ENCODE results near the gene RAPGEF1.
"Not testable (repeated sequence)": the region's sequence is repeated elsewhere in the genome, so short reads cannot be mapped to it uniquely, and the experiment has no call there.

Gene RAPGEF1

GRCh38 chr9:131683094-131683493, 56.8 kb downstream of the RAPGEF1 start:
- not testable (repeated sequence) for DNase-seq

GRCh38 chr9:131682261-131682660, 57.6 kb downstream of the RAPGEF1 start:
- DNase-seq: no peak

DNA sequence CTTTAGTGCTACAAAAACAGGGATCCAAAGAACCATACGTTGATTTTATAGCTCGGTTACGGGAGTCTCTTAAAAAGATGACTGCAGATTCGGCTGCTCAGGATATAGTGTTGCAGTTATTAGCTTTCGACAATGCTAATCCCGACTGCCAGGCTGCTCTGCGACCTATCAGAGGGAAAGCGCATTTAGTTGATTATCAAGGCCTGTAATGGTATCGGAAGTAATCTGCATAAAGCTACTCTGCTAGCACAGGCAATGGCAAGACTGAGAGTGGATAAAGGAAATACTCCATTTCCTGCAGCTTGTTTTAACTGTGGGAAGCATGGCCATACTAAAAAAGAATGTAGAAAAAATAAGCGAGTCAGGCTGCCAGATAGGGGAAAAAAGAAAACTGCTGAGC, 58.0 kb downstream of the RAPGEF1 start:
- not testable (repeated sequence) for DNase-seq

- DNase-seq: not testable (repeated sequence)
Measured at GRCh38 chr9:131681108-131681507, 58.8 kb downstream of the RAPGEF1 start.

DNA sequence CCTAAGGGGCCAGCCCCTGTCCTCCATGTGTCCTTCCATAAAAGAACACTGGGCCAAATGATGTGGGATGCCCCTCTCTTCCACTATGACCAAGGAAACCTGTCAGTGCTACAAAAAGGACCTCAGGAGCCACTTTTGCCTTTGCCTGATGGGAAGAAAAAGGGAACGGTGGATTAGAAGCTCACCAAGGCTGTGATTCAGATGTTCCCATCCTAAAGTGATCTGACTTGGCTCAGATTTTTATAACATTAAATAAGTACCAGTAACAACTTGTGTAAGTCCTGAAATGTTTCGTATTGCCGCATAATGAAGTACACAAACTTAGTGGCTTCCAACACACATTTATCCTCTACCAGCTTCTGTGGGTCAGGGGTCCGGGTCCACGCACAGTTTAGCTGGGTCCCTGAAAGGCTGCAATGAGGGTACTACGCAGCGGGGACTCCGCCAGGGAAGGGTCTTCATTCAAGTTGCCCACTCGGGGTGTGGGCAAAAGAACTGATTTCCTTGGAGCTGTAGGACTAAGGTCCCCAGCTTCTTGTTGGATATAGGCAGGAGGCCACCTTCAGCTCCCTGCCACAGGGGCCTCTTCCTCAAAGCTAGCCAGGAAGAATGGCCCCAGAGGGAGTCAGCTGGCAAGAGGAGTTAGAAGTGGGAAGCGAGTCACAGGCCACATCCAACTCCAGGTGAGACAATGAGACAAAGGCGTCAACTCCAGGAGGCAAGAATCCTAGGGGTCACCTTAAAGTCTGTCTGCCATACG, 60.4 kb downstream of the RAPGEF1 start:
- no peak for DNase-seq

DNA sequence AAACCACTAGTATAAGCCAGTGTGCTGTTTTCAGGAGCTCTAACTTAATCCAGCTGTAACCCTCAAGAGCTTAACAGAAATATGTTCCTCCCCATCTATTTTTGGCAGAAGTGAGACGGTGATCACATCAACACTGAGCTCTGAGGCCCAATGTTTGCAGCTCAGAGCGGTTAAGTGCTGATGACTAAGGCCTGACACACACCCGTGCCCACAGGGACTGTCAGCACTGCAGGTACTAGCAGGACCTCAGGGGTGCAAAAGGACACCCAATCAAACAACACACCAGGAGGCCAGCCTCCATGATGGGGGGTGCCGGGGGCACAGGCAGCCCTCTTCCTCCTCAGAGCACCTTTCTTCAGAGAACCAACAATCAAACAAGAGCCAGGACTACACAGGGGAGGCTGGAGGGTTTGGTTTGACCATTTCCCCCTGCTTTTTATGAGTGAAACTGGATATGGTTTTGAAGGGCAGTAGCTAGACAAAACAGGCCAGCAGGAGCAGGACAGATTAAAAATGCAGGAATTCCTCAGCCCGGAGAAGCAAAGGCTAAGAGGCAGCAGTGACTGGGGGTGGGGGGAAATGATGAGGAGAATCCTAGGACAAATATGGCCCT, 61.3 kb downstream of the RAPGEF1 start:
- no peak for DNase-seq

DNA sequence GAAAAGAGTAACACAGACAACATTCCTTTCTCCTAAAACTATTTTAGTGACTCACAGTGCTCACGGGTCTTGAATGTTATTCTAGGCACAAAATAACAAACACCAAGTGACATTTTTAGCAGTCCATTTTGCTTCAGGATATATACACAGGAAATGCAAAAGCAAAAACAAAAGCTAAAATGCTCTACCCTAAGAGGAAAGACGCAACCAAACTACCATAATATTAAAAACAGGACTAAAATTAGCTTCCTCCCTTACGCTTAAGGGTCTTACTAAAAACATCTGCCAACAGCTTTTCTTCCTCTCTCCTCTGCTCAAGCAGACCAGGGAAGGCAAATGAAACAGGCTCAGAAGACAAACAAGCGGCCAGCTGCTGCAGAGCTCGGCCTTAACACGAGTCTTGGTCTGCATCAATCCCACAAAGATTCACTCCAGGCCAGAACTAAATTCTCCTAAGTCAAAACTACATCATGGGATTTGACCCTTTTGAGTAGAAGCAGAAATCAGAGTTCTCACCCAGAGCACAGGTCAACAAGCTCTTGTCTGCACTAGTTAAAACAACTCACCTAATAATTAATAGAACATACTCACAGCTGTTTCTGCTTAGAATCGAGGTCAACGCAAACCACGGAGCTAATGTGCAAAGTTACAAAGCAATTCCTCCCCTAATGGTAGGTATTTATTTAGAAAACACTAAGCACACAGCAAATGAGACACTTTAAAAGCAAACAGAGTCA, 62.3 kb downstream of the RAPGEF1 start:
- DNase-seq: no peak

- DNase-seq: no peak
Measured at GRCh38 chr9:131677049-131677443, 62.8 kb downstream of the RAPGEF1 start.

DNA sequence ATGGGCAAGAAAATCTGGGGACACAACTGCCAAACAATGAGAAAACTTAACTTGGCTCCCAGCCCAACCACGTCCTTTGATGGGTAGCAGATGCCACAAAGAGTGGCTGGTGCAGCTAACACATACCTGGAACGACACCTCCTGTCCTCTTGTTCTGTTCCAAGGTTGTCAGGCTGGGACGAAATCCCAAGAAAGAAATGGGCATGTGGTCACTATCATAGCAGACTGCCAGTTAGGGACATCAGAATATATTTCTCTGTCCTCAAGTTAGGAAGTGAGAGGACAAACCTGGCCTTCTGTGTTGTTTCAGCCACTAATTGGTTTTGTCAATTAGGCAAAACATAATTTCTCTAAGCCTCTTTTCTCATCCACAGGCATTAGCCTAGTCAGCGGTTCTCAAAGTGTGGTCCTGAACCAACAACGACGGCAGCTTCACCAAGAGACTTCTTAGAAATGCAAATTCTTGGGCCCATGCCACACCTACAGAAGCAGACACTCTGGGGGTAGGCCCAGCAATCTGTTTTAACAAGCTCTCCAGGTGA, 63.4 kb downstream of the RAPGEF1 start:
- peak; percentile 26 for DNase-seq

- no peak for DNase-seq
Measured at GRCh38 chr9:131675437-131676022, 64.3 kb downstream of the RAPGEF1 start.

DNA sequence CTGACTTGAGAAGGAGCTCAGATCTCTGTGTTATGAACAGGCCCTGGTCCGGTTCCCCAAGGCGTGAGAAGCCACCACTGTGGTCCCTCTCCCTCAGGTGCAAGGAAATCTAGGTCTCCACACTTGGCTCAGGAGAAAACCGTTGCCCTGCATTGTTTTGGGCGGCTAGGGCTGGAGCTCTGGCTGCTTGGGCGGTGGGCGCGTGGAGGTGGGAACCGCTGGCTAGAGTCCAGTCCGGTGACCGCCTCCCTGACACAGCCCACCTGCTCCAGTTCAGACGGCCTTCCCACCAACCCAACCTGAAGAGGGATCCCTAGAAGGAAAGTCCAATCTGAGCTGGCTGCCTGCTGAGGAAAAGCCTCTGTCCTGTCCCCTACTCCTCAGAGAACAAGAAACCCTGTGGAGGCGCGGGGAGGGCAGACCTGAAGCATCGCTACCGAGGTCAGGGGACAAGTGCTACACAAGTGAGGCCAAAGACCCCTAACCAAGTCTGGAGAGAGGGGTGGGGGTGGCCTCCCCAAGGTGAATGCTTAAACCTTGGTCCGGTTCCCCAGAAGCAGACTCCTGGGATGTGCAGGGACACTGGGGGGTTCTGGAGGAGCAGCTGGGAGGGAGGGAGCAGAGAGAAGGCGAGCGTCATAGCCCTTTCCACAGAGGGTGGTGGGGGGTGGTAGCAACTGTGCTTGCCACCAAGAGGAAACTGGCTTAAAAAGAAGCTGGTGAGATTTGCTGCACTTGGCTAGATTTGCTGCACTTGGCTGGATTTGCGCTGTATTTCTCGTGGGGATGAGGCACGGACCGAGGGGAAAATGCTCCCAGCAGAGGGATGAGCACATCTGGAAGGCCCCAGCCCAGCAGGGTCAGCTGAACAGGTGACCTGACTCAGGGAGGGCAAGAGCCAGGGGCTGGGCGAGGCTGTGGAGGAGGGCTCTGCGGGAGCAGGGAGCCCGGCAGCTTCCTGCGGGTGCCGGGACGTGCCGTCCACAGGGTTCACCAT, 65.2 kb downstream of the RAPGEF1 start:
- no peak for DNase-seq

GRCh38 chr9:131673531-131673930, 66.3 kb downstream of the RAPGEF1 start:
- DNase-seq: no peak

- no peak for DNase-seq
Measured at GRCh38 chr9:131673068-131673467, 66.8 kb downstream of the RAPGEF1 start.

DNA sequence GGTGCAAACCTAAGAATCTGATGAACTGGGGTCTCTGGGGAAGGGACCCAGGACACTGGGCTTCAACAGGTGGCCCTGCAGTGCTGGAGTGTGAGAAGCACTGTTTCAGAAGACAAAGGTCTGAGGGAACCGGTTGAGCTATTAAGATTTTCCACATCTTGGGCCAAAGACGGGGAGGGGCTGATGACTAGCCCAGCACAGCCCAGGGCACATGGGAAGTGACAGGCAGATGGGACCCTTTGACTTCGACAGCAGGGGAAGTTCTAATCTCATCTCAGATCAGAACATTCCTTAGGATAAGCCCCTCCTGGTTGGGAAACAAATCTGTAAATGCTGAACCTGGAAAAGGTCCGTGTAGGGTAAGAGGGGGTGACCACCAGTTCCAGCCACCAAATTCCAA, 67.4 kb downstream of the RAPGEF1 start:
- no peak for DNase-seq

GRCh38 chr9:131671133-131671520, 68.7 kb downstream of the RAPGEF1 start:
- DNase-seq: no peak

DNA sequence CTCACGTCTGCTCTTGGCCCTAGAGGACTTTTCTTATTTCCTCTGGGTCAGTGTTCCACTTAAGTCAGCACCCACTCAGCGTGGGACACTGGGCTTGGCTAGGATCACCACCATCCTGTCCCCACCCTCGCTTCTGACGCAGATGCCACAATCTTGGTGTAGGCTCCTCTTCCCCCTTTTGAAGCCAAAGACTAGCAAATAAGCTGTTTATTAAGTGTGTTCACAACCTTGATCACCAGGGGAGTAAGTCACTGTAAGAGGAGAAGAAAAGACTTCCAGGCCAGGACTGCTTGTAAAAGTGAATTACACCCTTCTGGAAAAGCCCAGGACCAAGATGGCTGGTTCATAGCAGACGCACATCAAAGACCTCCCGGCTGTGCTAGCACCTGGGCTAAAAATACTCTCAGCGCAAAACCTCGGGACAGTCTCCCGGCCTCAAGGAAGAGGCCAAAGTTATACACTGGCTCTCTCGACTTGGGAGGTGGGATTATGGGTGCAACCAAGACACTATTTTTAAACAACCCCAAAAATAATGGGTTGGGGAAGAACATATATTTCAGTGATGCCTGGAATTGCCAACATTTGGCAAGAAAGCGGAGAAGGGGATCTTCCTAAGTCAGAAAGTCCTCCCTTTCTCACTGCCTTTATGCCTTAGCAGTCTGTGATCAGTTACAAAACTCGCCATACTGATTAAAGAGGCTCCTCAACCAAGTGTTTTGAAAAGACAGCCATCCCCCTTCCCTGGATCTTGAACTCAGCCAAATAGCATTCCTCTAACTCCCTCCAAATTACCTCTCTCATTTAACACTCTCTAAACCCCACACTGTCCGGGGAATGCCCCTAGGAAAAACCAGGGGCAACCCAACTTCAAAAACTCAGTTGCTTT, 69.4 kb downstream of the RAPGEF1 start:
- DNase-seq: no peak

DNA sequence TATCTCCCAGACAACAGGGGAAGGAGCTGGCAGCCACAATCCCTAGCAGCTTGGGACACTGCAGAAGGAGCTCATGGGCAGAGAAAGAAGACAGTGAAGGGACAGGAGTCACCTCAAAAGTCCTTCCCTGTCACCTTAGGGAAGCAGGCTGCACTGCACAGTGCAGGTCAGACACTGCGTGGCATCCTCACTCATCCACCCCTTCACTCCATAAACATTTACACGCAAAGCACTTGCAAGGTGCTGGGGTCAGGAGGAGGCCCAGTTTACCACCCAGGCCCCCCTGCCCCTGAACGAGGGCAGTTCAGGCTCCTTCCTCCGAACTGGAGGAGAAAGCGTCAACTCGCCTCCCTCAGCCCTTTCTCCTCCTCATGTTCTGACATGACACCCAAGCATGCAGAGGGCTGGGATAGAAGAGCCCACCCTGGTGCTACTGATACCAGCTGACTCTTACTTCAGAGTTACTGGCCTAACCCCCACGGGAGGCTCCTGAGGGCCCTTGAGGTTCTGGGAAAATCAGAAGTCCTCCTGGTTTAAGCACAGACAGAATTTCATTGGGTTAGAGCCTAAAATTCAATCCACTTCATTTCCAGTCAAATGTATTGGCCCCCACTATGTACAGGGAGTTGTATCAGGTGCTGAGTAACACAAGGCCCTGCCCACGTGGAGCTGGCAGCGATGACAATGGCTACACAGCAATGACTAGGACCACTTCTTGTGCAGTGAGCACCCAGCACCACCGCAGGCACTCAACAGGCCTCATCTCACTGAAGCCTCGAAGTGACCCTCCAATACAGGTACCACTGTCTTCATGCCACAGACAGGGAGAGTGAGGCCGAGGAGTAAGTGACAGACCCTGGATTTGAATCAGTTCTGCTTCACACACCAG, 70.4 kb downstream of the RAPGEF1 start:
- DNase-seq: no peak

GRCh38 chr9:131668439-131669268, 71.2 kb downstream of the RAPGEF1 start:
- peak; percentile 11 for DNase-seq

- DNase-seq: no peak
Measured at GRCh38 chr9:131668057-131668438, 71.8 kb downstream of the RAPGEF1 start.

Data from effector CD8-positive, alpha-beta T cell (primary cell).